ENCODE data around the gene CEP131.

CEP131 gene

GRCh38 chr17:81164371-81165245 is 58.2 kb downstream of the CEP131 start:
- no peak for TF ChIP-seq CTCF (IDR thresholded peaks at IDR 0.05; ENCODE audit: extremely low read depth, insufficient read depth, missing control alignments)
- in situ Hi-C loops (cut with MboI; ENCODE audit: low pct_unique_long_range_greater_than_20kb, low sequenced_read_pairs, unreplicated experiment) = no loop called here

GRCh38 chr17:81163703-81164370 is 58.9 kb downstream of the CEP131 start:
- DNase-seq (ENCODE audit: low spot score) = no peak
- in situ Hi-C loops (cut with MboI; ENCODE audit: low pct_unique_long_range_greater_than_20kb, low sequenced_read_pairs, unreplicated experiment) = no loop called here
- TF ChIP-seq CTCF (IDR thresholded peaks at IDR 0.05; ENCODE audit: extremely low read depth, insufficient read depth, missing control alignments) = no peak

More at GRCh38 chr17:81164371-81165245, 58.2 kb downstream of the CEP131 start:
- DNase-seq (ENCODE audit: low spot score) = no peak

GRCh38 chr17:81163051-81163695 is 59.6 kb downstream of the CEP131 start:
- in situ Hi-C loops (cut with MboI; ENCODE audit: low pct_unique_long_range_greater_than_20kb, low sequenced_read_pairs, unreplicated experiment) = no loop called here
- DNase-seq (ENCODE audit: low spot score) = no peak

GRCh38 chr17:81162491-81162890 is 60.3 kb downstream of the CEP131 start:
- TF ChIP-seq CTCF (IDR thresholded peaks at IDR 0.05; ENCODE audit: extremely low read depth, insufficient read depth, missing control alignments) = no peak
- no peak for DNase-seq (ENCODE audit: low spot score)
- in situ Hi-C loops (cut with MboI; ENCODE audit: low pct_unique_long_range_greater_than_20kb, low sequenced_read_pairs, unreplicated experiment) = no loop called here

More at GRCh38 chr17:81163051-81163695, 59.6 kb downstream of the CEP131 start:
- no peak for TF ChIP-seq CTCF (IDR thresholded peaks at IDR 0.05; ENCODE audit: extremely low read depth, insufficient read depth, missing control alignments)

- TF ChIP-seq CTCF (IDR thresholded peaks at IDR 0.05; ENCODE audit: extremely low read depth, insufficient read depth, missing control alignments) = no peak
- in situ Hi-C loops (cut with MboI; ENCODE audit: low pct_unique_long_range_greater_than_20kb, low sequenced_read_pairs, unreplicated experiment) = no loop called here
- no peak for DNase-seq (ENCODE audit: low spot score)
Observed at GRCh38 chr17:81161972-81162371, 60.8 kb downstream of the CEP131 start.

- TF ChIP-seq CTCF (IDR thresholded peaks at IDR 0.05; ENCODE audit: extremely low read depth, insufficient read depth, missing control alignments) = no peak
- in situ Hi-C loops (cut with MboI; ENCODE audit: low pct_unique_long_range_greater_than_20kb, low sequenced_read_pairs, unreplicated experiment) = no loop called here
- no peak for DNase-seq (ENCODE audit: low spot score)
Observed at GRCh38 chr17:81161536-81161935, 61.2 kb downstream of the CEP131 start.

All from GM13977 (cell line).